Neuronal stem cell (in vitro differentiated cells): ENCODE measurements around the gene SYT8.
A peak's percentile ranks its signal among the peaks of the same experiment; 100 is the strongest.

Experiments
- DNase-seq: peaks from one replicate; pipeline ENCODE4 v3.0.0-alpha.2; 2013; ENCODE audit warnings: low spot score
- H2AFZ ChIP-seq: one replicate; pipeline ENCODE4 v1.6.1; 2013; ENCODE audit warnings: mild to moderate bottlenecking, low read length, inconsistent platforms
- H2AK5ac ChIP-seq: 2 replicates; pipeline ENCODE4 v1.6.1; 2013; ENCODE audit warnings: low read depth, mild to moderate bottlenecking, inconsistent platforms, low read length, moderate library complexity, mixed read lengths
- H2BK120ac ChIP-seq: 2 replicates; pipeline ENCODE4 v1.6.1; 2013; ENCODE audit warnings: low read depth, mild to moderate bottlenecking, inconsistent platforms, low read length, moderate library complexity, mixed read lengths
- H2BK12ac ChIP-seq: one replicate; pipeline ENCODE4 v1.6.1; 2013; ENCODE audit warnings: low read length, inconsistent platforms
- H2BK15ac ChIP-seq: 2 replicates; pipeline ENCODE4 v1.6.1; 2013; ENCODE audit warnings: mild to moderate bottlenecking, low read length, inconsistent platforms, mixed read lengths
- H2BK5ac ChIP-seq: one replicate; pipeline ENCODE4 v1.6.1; 2013; ENCODE audit warnings: inconsistent platforms, mild to moderate bottlenecking, low read length, moderate library complexity
- H3K14ac ChIP-seq: one replicate; pipeline ENCODE4 v1.6.1; 2013; ENCODE audit warnings: low read length, inconsistent platforms
- H3K18ac ChIP-seq: 2 replicates; pipeline ENCODE4 v1.6.1; 2013; ENCODE audit warnings: low read length, inconsistent platforms
- H3K23ac ChIP-seq: 2 replicates; pipeline ENCODE4 v1.6.1; 2013; ENCODE audit warnings: low read depth, mild to moderate bottlenecking, mixed read lengths, low read length, inconsistent platforms; ENCODE audit not compliant: poor library complexity
- H3K27ac ChIP-seq: replicated peaks from 3 replicates; pipeline ENCODE4 v1.5.1; 2013; ENCODE audit warnings: low read length, inconsistent platforms
- H3K27me3 ChIP-seq, 3 experiments: 2 replicates each; pipeline ENCODE4 v1.6.1; 2013; ENCODE audit warnings: low read length in 3 of 3, mild to moderate bottlenecking in 2 of 3, inconsistent platforms in 1 of 3, low read depth in 1 of 3, mixed read lengths in 1 of 3, moderate library complexity in 1 of 3; ENCODE audit not compliant: control insufficient read depth in 3 of 3, insufficient read depth in 3 of 3
- H3K36me3 ChIP-seq, 2 donors: replicated peaks in 1 of 2; 2 replicates each; pipeline ENCODE4 v1.6.1; 2013; ENCODE audit warnings: low read length in 2 of 2; ENCODE audit not compliant: control insufficient read depth in 2 of 2, insufficient read depth in 2 of 2
- H3K4ac ChIP-seq: 2 replicates; pipeline ENCODE4 v1.6.1; 2013; ENCODE audit warnings: inconsistent platforms, mild to moderate bottlenecking, low read length, moderate library complexity
- H3K4me1 ChIP-seq, 2 donors: 1 replicate in 1 of 2; 2 replicates in 1 of 2; pipeline ENCODE4 v1.6.1; 2013; ENCODE audit warnings: low read length in 2 of 2, low read depth in 1 of 2; ENCODE audit not compliant: control insufficient read depth in 2 of 2, insufficient read depth in 1 of 2
- H3K4me2 ChIP-seq: one replicate; pipeline ENCODE4 v1.6.1; 2013; ENCODE audit warnings: mild to moderate bottlenecking, low read length, inconsistent platforms; ENCODE audit not compliant: insufficient read depth, poor library complexity, severe bottlenecking
- H3K4me3 ChIP-seq, 2 donors: 2 replicates each; pipeline ENCODE4 v1.5.1; 2013; ENCODE audit warnings: low read length in 2 of 2, mild to moderate bottlenecking in 2 of 2, inconsistent platforms in 1 of 2, moderate library complexity in 1 of 2
- H3K79me1 ChIP-seq: one replicate; pipeline ENCODE4 v1.6.1; 2013; ENCODE audit warnings: low read depth, mild to moderate bottlenecking, inconsistent platforms, low read length, moderate library complexity
- H3K9ac ChIP-seq: one replicate; pipeline ENCODE4 v1.6.1; 2013; ENCODE audit warnings: mild to moderate bottlenecking, low read depth, low read length, inconsistent platforms; ENCODE audit not compliant: poor library complexity
- H3K9me3 ChIP-seq, 2 donors: replicated peaks in 1 of 2; 2 replicates each; pipeline versions ENCODE3 to v1.6.1; 2013; ENCODE audit warnings: low read length in 2 of 2, mild to moderate bottlenecking in 2 of 2, inconsistent platforms in 1 of 2, low read depth in 1 of 2, mixed read lengths in 1 of 2, moderate library complexity in 1 of 2; ENCODE audit not compliant: control insufficient read depth in 2 of 2, insufficient read depth in 1 of 2
- H4K8ac ChIP-seq: one replicate; pipeline ENCODE4 v1.6.1; 2013; ENCODE audit warnings: low read depth, mild to moderate bottlenecking, inconsistent platforms, low read length, moderate library complexity
- H4K91ac ChIP-seq: one replicate; pipeline ENCODE4 v1.6.1; 2013; ENCODE audit warnings: low read length, low read depth, mild to moderate bottlenecking, inconsistent platforms; ENCODE audit not compliant: poor library complexity
- WGBS, 2 donors: extraction: QIAGEN DNeasy Blood & Tissue Kit; methylation state at CpG; one replicate each; pipeline ENCODE4 v1.1.7; 2013; ENCODE audit warnings: missing lambda C conversion rate in 2 of 2, mixed read lengths in 1 of 2; ENCODE audit not compliant: insufficient read length in 2 of 2, insufficient replicate concordance in 1 of 2; ENCODE audit errors: extremely low coverage in 2 of 2; 5-methylcytosine and 5-hydroxymethylcytosine counted together

SYT8 gene

DNA sequence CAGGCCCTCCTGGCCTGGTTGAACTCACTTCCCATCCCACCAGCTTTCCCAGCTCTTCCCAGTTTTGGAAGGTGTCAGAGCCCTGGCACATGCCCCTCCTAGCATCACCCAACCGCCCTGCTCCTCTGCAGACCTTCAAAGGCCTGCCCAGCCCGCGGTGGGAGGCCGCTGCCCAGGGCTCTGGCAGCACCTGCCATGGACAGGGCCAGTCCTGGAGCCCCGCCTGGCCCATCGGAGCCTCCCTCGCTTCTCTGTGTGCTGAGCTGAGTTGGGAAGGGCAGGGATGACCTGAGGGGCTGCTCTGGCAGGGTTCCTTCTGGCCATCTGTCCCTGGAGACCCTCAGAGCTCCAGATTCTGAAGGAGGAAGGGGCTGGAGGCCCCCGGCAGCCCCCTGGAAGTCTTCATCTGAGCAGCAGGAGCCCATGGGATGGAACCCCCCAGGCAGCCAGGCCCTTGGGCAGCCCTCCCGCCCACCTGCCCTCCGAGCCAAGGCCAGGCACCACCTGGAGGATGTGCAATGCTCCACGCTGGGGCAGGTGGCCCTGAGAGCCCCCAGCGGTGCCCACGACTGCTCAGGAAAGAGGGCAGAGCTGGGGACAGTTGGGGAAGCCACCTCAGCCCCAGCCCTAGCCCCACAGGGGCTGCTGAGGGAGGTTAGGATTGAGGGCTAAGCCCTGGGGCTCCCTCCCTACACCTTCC, 21.7 kb downstream of the SYT8 start:
- Histone ChIP-seq H3K4me1 (peaks cover 0 to 5% of the 10 kb centered on the region in 2 donors), H3K14ac (no peak overlapping the region), H2BK15ac (peak overlapping the region; percentile 34), H3K4ac (no peak overlapping the region), H4K8ac (no peak overlapping the region), H3K79me1 (peaks cover 1% of the 10 kb centered on the region), H3K9ac (no peak overlapping the region), H2BK120ac (no peak overlapping the region), H3K23ac (no peak overlapping the region), H2BK12ac (no peak overlapping the region), H3K27me3 (peaks cover 0 to 18% (median 0%) of the 10 kb centered on the region in 3 experiments), H4K91ac (peak overlapping the region; percentile 5), H2AFZ (no peak overlapping the region), H3K27ac (no peak overlapping the region), H3K36me3 (no peaks in the 10 kb centered on the region), H3K18ac (peak overlapping the region; percentile 52), H2AK5ac (peak overlapping the region; percentile 12), H3K4me2 (no peak overlapping the region), H3K9me3 (no peaks in the 10 kb centered on the region), H2BK5ac (no peak overlapping the region), H3K4me3 (no peak overlapping the region)
- WGBS, 2 donors: no CpG with 5 or more reads among the region's 13 CpGs
- no peak for DNase-seq

DNA sequence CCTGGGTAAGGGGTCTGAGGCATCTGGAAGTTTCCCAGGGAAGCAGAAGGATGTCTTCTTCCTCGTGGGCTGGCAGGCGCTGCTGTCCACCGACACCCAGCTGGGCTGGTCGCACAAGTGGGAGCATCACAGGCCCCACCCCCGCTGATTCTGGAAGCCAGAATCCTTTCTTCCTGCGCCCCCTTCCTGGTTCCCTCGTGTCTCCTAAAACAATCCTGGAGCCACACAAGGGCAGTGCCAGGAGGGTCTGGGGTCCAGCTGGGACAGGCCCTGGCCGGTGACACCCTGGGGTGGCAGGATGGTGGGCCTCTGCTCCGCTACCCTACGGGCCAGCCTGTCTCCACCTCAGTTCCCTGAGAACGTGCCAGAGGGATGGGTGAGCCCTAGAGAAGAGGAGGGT, 22.3 kb downstream of the SYT8 start:
- no peak overlapping the region for H4K8ac ChIP-seq
- peak overlapping the region; percentile 50 for H3K9ac ChIP-seq
- no peak overlapping the region for H2BK120ac ChIP-seq
- peaks cover 0 to 5% of the 10 kb centered on the region in 2 donors for H3K4me1 ChIP-seq
- H2BK15ac ChIP-seq: peak overlapping the region; percentile 62
- H3K14ac ChIP-seq: no peak overlapping the region
- no CpG with 5 or more reads among the region's 11 CpGs for WGBS, 2 donors
- peaks cover 0 to 17% (median 0%) of the 10 kb centered on the region in 3 experiments for H3K27me3 ChIP-seq
- peak overlapping the region; percentile 12 for H2AK5ac ChIP-seq
- no peak overlapping the region for H3K4ac ChIP-seq
- H2BK12ac ChIP-seq: peak overlapping the region; percentile 41
- H3K36me3 ChIP-seq: no peaks in the 10 kb centered on the region
- peaks cover 1% of the 10 kb centered on the region for H3K79me1 ChIP-seq
- no peak overlapping the region for H4K91ac ChIP-seq
- H3K18ac ChIP-seq: peak overlapping the region; percentile 85
- no peak overlapping the region for H2AFZ ChIP-seq
- H3K9me3 ChIP-seq: no peaks in the 10 kb centered on the region
- H3K4me2 ChIP-seq: no peak overlapping the region
- no peak overlapping the region for H2BK5ac ChIP-seq
- H3K23ac ChIP-seq: peak overlapping the region; percentile 75
- no peak overlapping the region for H3K4me3 ChIP-seq
- no peak overlapping the region for H3K27ac ChIP-seq
- no peak for DNase-seq

DNA sequence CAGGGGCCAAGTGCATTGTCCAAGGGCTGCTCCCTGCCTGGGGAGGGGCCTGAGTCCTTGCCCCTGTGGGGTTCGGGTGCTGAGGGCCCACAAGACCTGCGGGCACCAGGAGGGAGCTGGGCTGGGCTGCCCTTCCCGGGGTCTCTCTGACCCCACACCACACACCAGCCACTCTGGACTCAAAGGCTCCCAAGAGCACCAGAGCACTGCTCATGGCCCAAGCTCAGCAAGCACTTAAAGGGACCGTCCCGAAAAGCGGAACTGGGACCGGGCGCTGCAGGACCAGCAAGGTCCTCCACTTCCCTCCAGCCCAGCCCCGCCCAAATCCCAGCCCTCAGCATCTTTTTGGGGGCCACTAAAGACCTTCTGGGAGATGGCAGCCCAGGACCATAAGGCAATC, 23.4 kb downstream of the SYT8 start:
- H3K14ac ChIP-seq: peak overlapping the region; percentile 17
- no peak overlapping the region for H3K4ac ChIP-seq
- no peaks in the 10 kb centered on the region for H3K9me3 ChIP-seq
- no peak overlapping the region for H3K9ac ChIP-seq
- H4K8ac ChIP-seq: no peak overlapping the region
- peaks cover 0 to 15% (median 0%) of the 10 kb centered on the region in 3 experiments for H3K27me3 ChIP-seq
- DNase-seq: no peak
- peaks cover 0 to 7% of the 10 kb centered on the region in 2 donors for H3K4me1 ChIP-seq
- H2BK15ac ChIP-seq: peak overlapping the region; percentile 90
- no peak overlapping the region for H2BK120ac ChIP-seq
- no peak overlapping the region for H3K4me3 ChIP-seq
- WGBS, 2 donors: no CpG with 5 or more reads among the region's 9 CpGs
- no peak overlapping the region for H3K4me2 ChIP-seq
- H4K91ac ChIP-seq: no peak overlapping the region
- H2BK12ac ChIP-seq: peak overlapping the region; percentile 6
- H2AFZ ChIP-seq: no peak overlapping the region
- H3K18ac ChIP-seq: peak overlapping the region; percentile 11
- H2BK5ac ChIP-seq: no peak overlapping the region
- no peak overlapping the region for H3K27ac ChIP-seq
- no peaks in the 10 kb centered on the region for H3K36me3 ChIP-seq
- peak overlapping the region; percentile 64 for H2AK5ac ChIP-seq
- H3K79me1 ChIP-seq: peaks cover 1% of the 10 kb centered on the region
- H3K23ac ChIP-seq: peak overlapping the region; percentile 77

DNA sequence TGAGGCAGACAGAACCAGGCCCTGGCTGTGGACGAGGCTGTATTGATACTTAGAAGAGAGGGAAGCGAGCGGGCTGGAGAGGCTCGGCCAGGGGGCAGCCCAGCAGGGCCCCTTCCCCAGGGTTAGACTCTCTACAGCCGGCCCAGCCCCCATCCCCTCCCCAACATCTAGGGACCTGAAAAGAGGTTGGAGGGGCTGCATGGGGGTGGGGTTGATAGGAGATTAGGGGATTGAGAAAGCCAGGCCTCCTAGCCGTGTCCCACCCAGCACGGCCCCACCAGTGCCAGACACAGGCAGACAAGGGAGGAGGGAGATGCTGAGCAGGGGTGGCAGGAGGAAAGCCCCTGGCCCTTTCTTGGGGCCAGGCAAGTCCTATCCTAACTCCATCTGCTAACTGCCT, 23.8 kb downstream of the SYT8 start:
- H2AK5ac ChIP-seq: peak overlapping the region; percentile 64
- H2BK120ac ChIP-seq: no peak overlapping the region
- H3K9me3 ChIP-seq: no peaks in the 10 kb centered on the region
- H2BK12ac ChIP-seq: peak overlapping the region; percentile 82
- no peak overlapping the region for H2BK5ac ChIP-seq
- no peak overlapping the region for H3K4me3 ChIP-seq
- no peaks in the 10 kb centered on the region for H3K36me3 ChIP-seq
- WGBS, 2 donors: no CpG with 5 or more reads among the region's 7 CpGs
- peaks cover 0 to 11% (median 0%) of the 10 kb centered on the region in 3 experiments for H3K27me3 ChIP-seq
- H3K14ac ChIP-seq: peak overlapping the region; percentile 43
- DNase-seq: no peak
- no peak overlapping the region for H2AFZ ChIP-seq
- peak overlapping the region; percentile 34 for H3K9ac ChIP-seq
- H3K4ac ChIP-seq: no peak overlapping the region
- H3K23ac ChIP-seq: peak overlapping the region; percentile 77
- H4K91ac ChIP-seq: peak overlapping the region; percentile 17
- H3K4me1 ChIP-seq: peaks cover 4 to 10% of the 10 kb centered on the region in 2 donors
- peak overlapping the region; percentile 11 for H3K18ac ChIP-seq
- H3K79me1 ChIP-seq: peaks cover 1% of the 10 kb centered on the region
- H3K27ac ChIP-seq: no peak overlapping the region
- H4K8ac ChIP-seq: no peak overlapping the region
- no peak overlapping the region for H3K4me2 ChIP-seq
- peak overlapping the region; percentile 90 for H2BK15ac ChIP-seq
